GM19438 (cell line): ENCODE data around the gene WDR35.

ENCODE experiments used
- ATAC-seq: cut with Tn5 transposase; IDR thresholded peaks from one replicate; pipeline ENCODE4 v1.9.1; 2021; ENCODE audit warnings: low read depth; ENCODE audit not compliant: unreplicated experiment

Gene WDR35

GRCh38 chr2:20012032-20012281, 22.1 kb upstream of the WDR35 start:
- no peak for ATAC-seq

GRCh38 chr2:20011276-20012031, 21.5 kb upstream of the WDR35 start:
- no peak for ATAC-seq

DNA sequence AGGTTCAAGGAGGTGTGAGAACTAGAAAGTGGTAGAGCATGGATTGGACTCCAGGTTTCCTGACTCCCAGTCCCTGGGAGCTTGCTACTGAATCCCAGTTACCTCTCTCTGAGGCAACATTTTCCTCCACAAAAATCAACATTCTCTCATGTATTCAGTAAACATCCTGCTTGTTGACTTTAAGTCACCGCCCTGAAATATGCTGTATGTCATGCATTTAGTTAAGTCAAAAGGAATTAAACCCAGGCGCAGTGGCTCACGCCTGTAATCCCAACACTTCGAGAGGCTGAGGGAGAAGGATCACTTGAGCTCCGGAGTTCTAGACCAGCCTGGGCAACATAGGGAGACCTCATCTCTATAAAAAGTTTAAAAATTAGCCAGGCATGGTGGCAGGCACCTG, 18.8 kb upstream of the WDR35 start:
- ATAC-seq: no peak

- ATAC-seq: no peak
Observed at GRCh38 chr2:20005891-20006470, 16.1 kb upstream of the WDR35 start.

DNA sequence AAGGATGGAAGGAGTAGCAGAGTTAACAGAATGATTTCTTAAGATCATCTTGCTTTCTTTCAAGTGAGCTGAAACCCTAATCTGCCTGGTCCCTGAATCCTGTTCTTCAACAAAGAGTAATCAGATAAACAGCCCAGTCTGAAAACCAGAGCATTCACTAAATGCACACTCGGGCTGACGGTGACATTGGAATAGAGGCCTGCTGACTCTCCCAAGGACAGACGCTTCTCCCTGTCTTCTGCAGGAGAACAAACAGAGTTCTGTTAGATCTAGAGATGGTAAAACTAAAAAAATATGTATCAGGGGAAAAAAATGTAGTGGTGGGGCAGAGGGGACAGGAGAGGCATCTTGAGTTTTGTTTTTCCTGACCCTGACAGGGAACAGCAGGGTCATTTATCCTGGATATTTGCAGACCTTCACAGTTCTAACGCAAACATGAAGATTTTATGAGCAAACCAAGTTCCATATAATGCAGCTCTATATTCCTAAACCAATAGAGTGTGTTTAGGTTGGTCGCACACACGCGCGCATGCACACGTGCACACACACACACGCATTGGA, 15.2 kb upstream of the WDR35 start:
- ATAC-seq: no peak

GRCh38 chr2:20001361-20001863, 11.5 kb upstream of the WDR35 start:
- ATAC-seq: no peak

DNA sequence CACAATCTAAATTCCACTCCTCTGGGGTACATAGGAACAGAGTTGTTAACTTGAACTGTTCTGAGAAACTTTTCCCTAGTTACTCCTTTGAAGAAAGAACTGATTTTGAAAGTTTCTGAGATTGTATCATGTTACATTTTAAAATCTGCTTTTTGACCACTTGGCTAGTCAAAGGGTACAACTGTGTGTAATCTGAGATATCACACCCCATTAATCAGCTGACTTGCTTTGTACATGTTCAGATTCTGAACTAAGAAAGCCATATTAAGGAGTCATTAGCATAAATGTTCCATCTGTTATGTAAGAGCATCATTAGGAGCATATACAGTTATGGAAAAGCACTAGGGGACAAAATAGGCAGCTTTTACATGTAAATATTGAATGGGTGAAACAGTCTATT, 3.8 kb upstream of the WDR35 start:
- ATAC-seq: no peak

GRCh38 chr2:19991895-19992294, 2.0 kb upstream of the WDR35 start:
- ATAC-seq: no peak

DNA sequence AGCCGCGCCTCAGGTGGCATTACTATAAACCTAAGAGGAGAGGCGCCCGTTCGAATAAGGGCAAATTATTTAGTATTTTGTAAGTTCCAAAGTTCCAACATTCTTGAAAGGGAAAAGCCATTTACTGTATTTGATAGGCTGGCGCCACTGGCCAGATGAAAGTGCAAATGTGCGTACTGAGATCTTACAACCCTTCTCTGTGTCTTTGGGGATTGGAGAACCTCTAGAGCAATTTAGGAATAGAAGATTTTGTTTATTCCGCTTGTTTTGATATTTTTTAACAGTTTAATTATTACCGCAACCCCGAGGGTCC, 467 bp upstream of the WDR35 start:
- ATAC-seq: no peak

GRCh38 chr2:19989342-19989666, 601 bp downstream of the WDR35 start:
- no peak for ATAC-seq

GRCh38 chr2:19988600-19988999, 1.3 kb downstream of the WDR35 start:
- no peak for ATAC-seq

DNA sequence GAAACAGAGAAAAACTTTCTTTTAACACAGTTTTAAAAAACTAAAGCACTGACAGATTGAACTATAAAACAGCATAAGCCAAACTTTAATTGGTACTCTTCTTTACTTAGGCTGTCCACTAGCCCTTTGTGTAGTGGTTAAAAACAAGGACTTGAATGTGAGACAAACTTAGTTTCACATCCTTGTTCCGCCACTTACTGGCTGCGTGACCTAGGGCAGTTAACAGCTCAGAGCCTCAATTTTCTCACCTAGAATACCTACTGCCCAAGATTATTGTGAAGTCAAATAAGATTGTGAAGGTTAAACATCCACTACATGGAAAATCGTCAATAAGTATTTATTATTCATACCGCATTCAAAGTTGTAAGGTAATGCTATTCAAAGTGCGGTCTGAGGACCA, 2.0 kb downstream of the WDR35 start:
- ATAC-seq: peak; percentile 63

- no peak for ATAC-seq
Observed at GRCh38 chr2:19982268-19982667, 7.6 kb downstream of the WDR35 start.

- ATAC-seq: no peak
Observed at GRCh38 chr2:19979932-19980331, 10.0 kb downstream of the WDR35 start.

DNA sequence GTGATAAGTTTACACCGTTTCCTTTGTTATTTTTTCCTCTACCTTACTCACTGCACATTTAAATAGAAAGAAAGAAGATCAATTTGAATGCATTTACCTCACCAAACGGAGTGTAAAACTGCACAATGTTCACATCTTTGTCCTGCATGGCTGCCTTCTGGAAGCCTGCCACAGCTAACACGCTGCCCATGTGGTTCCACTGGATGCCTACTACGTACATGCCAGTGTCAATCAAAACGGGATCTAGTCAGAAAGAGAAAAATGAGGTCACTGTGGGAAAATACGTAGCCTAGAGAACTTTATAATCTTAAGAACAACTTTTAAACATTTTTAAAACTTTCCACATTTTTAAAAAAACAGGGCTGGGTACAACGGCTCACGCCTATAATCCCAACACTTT, 16.4 kb downstream of the WDR35 start:
- ATAC-seq: no peak

DNA sequence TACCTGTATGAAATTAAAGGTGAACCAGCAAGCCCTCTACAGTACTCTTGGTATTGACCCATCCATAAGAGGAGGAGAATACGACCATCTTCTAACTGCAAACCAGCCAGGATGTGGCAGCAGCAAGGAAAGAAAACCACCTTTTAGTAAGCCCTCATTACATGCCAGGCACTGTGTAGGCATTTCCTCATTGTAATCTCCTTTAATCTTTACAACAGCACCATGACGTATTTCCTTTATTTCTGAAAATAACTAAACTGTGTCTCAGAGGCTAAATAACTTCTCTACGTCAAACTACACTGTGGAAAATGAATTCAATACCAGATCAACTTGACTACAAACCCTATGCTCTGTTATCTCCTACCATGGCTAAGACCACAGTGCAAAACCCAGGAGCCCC, 18.2 kb downstream of the WDR35 start:
- ATAC-seq: no peak

DNA sequence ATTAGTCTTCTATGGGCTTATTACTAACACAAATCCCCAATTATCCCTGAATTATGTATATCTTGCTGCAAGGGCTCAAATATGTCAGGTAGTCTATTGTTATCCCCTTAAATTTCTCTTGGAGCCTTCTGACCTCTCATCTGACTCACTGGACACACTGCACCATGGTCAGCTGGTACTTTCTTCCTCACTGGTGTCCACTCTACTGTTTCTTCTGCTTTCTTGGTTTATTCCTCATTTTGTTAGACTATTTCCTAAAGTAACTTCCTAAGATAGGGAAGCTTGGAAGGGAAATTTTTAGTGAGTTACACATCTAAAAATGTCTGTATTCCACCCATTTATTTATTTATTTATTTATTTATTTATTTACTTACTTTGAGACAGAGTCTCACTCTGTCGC, 26.5 kb downstream of the WDR35 start:
- no peak for ATAC-seq

DNA sequence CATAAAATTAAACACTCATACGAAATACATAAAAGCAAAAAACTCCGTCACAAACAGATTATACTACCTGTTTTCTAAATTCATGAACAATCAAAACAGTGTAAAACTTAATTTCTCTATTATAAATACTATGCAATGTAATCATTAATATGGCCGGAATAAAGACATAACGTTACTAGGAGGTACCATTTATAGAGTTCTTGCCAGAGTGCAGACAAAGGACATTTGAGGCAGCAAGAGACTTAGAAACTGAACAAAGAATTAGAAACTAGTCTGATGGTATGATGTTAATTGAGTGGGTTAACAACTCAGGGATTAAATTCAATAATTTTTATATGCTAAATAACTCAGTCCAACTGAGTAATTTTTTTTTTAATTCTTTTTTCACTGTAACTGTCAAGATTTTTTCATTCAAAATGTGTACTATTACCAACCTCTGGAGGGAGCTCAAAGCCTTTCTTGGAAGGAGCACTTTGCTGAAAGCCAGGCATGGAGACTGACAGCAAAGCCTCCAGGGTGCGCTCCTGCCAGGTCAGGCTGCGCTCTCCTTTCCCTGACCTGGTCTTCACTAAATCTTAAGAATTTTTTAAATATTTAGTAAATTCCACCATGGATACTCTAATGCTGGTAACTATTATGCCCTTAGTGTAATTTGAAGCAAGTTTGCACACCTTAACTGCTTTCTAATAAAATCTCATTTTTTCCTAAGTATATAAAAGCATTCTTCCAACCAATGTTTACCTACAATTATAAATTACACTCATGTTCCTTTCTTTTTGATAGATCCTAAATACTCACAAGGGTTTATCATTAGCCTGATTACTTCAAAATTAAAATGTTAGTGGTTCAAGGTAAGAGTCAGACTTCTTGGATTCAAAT, 34.1 kb downstream of the WDR35 start:
- peak; percentile 89 for ATAC-seq

GRCh38 chr2:19949071-19949470, 40.8 kb downstream of the WDR35 start:
- ATAC-seq: no peak

GRCh38 chr2:19947184-19947940, 42.5 kb downstream of the WDR35 start:
- no peak for ATAC-seq
